DND-41 (cell line): Measurements from ENCODE around the gene SORT1.

Source experiments
- EZH2 ChIP-seq: IDR thresholded peaks from 3 replicates; pipeline ENCODE4 v1.6.1; 2012; ENCODE audit warnings: borderline replicate concordance, low read depth, mild to moderate bottlenecking, moderate library complexity, low read length, inconsistent platforms; ENCODE audit not compliant: severe bottlenecking
- TF ChIP-seq, protein P1 (sequence below): IDR thresholded peaks from 2 replicates; pipeline ENCODE4 v1.5.1; 2012; ENCODE audit warnings: borderline replicate concordance, low read length, moderate library complexity, mild to moderate bottlenecking; ENCODE audit not compliant: poor library complexity, severe bottlenecking; ENCODE audit errors: extremely low read depth

DNA sequence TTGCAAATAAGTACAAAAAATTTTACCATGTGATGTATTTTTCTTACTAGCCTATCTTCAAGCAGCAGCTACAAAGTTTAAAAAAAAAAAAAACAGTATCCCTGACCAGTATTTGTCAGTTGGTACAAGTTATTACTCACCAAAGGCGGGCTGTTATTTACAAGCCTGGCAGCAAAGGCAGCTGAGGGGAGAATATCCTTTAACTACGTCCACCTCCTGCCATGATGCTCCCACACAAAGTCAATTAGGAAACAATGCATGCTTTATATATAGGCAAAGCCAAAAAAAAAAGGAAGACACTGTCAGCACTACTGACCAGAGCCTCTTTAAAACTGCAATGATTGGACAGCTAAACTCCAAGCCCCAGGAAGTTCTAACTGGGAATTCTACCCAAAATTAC is 14.8 kb upstream of the SORT1 start:
- TF ChIP-seq, protein P1, sequence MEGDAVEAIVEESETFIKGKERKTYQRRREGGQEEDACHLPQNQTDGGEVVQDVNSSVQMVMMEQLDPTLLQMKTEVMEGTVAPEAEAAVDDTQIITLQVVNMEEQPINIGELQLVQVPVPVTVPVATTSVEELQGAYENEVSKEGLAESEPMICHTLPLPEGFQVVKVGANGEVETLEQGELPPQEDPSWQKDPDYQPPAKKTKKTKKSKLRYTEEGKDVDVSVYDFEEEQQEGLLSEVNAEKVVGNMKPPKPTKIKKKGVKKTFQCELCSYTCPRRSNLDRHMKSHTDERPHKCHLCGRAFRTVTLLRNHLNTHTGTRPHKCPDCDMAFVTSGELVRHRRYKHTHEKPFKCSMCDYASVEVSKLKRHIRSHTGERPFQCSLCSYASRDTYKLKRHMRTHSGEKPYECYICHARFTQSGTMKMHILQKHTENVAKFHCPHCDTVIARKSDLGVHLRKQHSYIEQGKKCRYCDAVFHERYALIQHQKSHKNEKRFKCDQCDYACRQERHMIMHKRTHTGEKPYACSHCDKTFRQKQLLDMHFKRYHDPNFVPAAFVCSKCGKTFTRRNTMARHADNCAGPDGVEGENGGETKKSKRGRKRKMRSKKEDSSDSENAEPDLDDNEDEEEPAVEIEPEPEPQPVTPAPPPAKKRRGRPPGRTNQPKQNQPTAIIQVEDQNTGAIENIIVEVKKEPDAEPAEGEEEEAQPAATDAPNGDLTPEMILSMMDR = no peak
- TF ChIP-seq EZH2 = no peak
